Ishikawa (cell line): ENCODE results near the gene LPCAT1.

Experiments used
- CEBPB ChIP-seq: IDR thresholded peaks from 2 replicates; pipeline ENCODE4 v1.6.1; 2012
- CREB1 ChIP-seq: IDR thresholded peaks from 2 replicates; pipeline ENCODE4 v1.6.1; 2012; ENCODE audit warnings: low read depth
- EGR1 ChIP-seq: IDR thresholded peaks from 2 replicates; pipeline ENCODE4 v1.6.1; 2012
- EP300 ChIP-seq: IDR thresholded peaks from 2 replicates; pipeline ENCODE4 v1.6.1; 2012; ENCODE audit warnings: borderline replicate concordance
- FOXM1 ChIP-seq: IDR thresholded peaks from 2 replicates; pipeline ENCODE4 v1.6.1; 2012; ENCODE audit warnings: low read depth, borderline replicate concordance
- NFIC ChIP-seq: IDR thresholded peaks from 2 replicates; pipeline ENCODE4 v1.6.1; 2012
- RAD21 ChIP-seq: IDR thresholded peaks from 2 replicates; pipeline ENCODE4 v1.6.1; 2012; ENCODE audit warnings: low read depth
- TAF1 ChIP-seq: IDR thresholded peaks from 2 replicates; pipeline ENCODE4 v1.6.1; 2012; ENCODE audit warnings: low read depth, mild to moderate bottlenecking
- TCF12 ChIP-seq: IDR thresholded peaks from 2 replicates; pipeline ENCODE4 v1.6.1; 2012; ENCODE audit warnings: low read depth
- TEAD4 ChIP-seq: IDR thresholded peaks from 2 replicates; pipeline ENCODE4 v1.6.1; 2012
- YY1 ChIP-seq: IDR thresholded peaks from 2 replicates; pipeline ENCODE4 v1.6.1; 2012; ENCODE audit warnings: low read depth
- ZBTB7A ChIP-seq: IDR thresholded peaks from 2 replicates; pipeline ENCODE4 v1.6.1; 2012; ENCODE audit warnings: low read depth
- TF ChIP-seq, protein P1 (sequence below): IDR thresholded peaks from 2 replicates; pipeline ENCODE4 v1.6.1; 2012
- TF ChIP-seq, protein P2 (sequence below): IDR thresholded peaks from 2 replicates; pipeline ENCODE4 v1.6.1; 2012
- TF ChIP-seq, protein P3 (sequence below): IDR thresholded peaks from 2 replicates; pipeline ENCODE4 v1.6.1; 2012; ENCODE audit warnings: low read depth, mild to moderate bottlenecking

LPCAT1 gene

DNA sequence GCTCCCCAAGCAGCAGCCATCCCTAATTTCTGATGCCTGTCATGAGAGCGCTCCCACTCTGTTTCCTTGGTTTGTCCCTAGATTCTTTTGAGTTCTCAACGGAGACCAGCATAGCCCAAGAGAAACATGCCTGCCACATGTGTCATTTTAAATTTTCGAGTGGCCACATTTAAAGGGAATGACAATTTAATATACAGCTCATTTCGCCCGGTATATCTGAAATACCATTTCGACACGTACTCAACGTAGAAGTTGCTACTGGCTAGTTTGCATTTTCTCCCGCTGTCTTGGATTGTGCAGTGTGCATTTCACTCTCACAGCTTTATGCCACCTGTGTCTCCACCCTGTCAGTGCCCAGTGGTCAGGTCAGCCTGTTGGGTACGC lies 21.0 kb downstream of the LPCAT1 start:
- TF ChIP-seq YY1 (no peak), CEBPB (no peak), EGR1 (no peak), ZBTB7A (no peak), TEAD4 (no peak), EP300 (no peak), CREB1 (no peak), TCF12 (no peak), NFIC (no peak), FOXM1 (no peak), TAF1 (no peak), RAD21 (no peak)
- TF ChIP-seq, protein P1, sequence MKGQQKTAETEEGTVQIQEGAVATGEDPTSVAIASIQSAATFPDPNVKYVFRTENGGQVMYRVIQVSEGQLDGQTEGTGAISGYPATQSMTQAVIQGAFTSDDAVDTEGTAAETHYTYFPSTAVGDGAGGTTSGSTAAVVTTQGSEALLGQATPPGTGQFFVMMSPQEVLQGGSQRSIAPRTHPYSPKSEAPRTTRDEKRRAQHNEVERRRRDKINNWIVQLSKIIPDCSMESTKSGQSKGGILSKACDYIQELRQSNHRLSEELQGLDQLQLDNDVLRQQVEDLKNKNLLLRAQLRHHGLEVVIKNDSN = no peak
- TF ChIP-seq, protein P2, sequence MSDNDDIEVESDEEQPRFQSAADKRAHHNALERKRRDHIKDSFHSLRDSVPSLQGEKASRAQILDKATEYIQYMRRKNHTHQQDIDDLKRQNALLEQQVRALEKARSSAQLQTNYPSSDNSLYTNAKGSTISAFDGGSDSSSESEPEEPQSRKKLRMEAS = no peak
- TF ChIP-seq, protein P3, sequence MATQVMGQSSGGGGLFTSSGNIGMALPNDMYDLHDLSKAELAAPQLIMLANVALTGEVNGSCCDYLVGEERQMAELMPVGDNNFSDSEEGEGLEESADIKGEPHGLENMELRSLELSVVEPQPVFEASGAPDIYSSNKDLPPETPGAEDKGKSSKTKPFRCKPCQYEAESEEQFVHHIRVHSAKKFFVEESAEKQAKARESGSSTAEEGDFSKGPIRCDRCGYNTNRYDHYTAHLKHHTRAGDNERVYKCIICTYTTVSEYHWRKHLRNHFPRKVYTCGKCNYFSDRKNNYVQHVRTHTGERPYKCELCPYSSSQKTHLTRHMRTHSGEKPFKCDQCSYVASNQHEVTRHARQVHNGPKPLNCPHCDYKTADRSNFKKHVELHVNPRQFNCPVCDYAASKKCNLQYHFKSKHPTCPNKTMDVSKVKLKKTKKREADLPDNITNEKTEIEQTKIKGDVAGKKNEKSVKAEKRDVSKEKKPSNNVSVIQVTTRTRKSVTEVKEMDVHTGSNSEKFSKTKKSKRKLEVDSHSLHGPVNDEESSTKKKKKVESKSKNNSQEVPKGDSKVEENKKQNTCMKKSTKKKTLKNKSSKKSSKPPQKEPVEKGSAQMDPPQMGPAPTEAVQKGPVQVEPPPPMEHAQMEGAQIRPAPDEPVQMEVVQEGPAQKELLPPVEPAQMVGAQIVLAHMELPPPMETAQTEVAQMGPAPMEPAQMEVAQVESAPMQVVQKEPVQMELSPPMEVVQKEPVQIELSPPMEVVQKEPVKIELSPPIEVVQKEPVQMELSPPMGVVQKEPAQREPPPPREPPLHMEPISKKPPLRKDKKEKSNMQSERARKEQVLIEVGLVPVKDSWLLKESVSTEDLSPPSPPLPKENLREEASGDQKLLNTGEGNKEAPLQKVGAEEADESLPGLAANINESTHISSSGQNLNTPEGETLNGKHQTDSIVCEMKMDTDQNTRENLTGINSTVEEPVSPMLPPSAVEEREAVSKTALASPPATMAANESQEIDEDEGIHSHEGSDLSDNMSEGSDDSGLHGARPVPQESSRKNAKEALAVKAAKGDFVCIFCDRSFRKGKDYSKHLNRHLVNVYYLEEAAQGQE = no peak

DNA sequence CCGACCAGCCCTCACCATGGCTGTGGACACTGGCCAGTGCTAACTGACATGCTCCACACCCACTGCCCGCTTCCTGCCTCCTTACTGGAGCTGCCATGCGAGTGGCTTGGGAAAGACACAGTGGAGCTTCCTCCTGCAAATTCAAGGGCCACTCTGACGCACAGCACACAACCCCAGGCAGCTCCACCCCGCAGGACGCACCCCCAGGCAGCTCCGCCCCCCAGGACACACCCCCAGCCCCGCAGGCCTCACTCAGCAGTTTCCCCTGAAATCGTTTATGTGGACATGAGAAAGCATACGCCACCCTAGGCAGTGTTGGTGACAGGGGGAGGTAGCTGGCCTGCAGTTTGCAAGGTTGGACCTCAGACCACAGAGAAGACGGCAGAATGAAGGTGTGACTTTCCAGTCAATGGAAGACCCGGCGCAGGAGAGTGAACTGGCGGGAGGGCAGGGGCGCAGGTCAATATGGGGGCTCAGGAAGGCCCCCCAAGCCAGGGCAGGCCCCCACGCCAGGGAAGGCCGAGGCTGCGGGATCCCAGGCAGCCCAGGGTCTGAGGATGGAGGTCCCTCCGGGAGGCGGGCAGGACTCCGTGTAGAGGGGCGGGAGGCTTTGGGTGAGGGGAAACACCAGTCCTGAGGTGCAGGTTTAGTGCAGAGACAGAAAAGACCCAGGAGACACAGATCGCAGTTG lies 21.6 kb downstream of the LPCAT1 start:
- no peak for TF ChIP-seq TAF1
- no peak for TF ChIP-seq CEBPB
- no peak for TF ChIP-seq EP300

DNA sequence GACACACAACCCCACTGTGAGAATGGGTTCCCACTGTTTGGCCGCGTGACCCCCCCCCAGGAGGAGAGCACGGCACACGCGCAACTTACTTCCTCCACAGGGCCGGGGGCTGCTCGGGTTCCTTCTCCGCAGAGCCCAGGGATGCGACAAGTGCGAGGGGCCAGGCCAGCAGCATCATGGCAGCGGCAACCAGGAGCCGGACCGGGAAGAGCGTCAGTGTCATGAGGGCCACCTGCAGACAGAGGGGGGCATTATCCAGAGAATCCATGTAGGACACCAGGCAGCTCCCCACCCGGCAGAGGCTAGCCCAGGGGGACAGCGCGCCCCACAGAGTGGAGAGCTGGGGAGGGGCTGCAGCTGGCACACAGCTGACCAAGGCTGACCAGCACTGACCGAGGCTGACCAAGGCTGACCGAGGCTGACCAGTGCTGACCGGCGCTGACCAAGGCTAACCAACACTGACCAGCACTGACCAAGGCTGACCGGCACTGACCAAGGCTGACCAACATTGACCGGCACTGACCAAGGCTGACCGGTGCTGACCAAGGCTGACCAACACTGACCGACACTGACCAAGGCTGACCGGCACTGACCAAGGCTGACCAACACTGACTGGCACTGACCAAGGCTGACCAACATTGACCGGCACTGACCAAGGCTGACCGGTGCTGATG lies 22.3 kb downstream of the LPCAT1 start:
- TF ChIP-seq RAD21 (no peak), EP300 (no peak), CEBPB (no peak), TAF1 (no peak), NFIC (no peak), CREB1 (no peak), TCF12 (no peak), ZBTB7A (no peak)
- TF ChIP-seq, protein P1 = no peak
- TF ChIP-seq, protein P3 = no peak

DNA sequence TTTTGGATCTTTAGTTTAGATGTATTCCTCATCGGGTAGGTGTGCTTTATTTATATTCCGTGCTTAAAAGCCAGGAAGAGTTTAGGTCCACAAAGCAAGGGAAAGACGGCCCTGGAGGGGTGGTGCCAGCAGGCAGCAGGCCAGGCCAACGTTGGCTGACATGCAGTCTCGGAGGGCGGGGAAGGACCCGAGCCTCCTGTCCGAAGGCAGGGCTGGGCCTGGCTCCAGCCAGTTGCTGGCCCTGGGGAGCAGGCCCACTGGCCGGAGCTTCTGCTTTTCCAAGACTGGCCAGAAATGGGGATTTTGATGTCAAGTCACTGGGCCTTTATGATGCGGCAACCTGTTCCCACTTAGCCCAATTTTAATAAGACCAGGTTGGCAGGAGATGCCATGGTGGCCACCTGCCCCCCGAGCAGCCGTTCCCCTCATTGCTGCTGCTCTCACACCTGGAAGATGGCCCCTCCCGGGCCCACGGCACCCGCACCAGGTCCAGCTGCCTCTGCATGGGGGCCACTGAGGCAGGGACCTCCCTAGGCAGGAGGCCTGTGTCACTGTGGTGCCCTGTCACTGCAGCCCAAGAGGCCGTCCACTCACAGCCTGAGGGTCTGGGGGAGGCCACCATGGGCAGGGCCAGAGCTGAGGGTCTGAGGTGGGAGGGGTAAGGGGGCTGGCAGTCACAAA lies 23.2 kb downstream of the LPCAT1 start:
- no peak for TF ChIP-seq CEBPB
- TF ChIP-seq, protein P2 = no peak
- no peak for TF ChIP-seq NFIC
- no peak for TF ChIP-seq TAF1
- TF ChIP-seq RAD21 = no peak
- TF ChIP-seq TCF12 = no peak
- TF ChIP-seq FOXM1 = no peak
- no peak for TF ChIP-seq YY1
- TF ChIP-seq, protein P1 = no peak
- TF ChIP-seq, protein P3 = no peak
- no peak for TF ChIP-seq TEAD4
- TF ChIP-seq EGR1 = no peak
- TF ChIP-seq CREB1 = no peak
- no peak for TF ChIP-seq ZBTB7A
- no peak for TF ChIP-seq EP300
